Transverse colon (tissue), 4 donors: ENCODE measurements around the gene POR. TPM values are rescaled to one million over a fixed set of nuclear protein-coding genes. Genes with fewer than 3 reads are reported as not detected.

Experiments used
- DNase-seq: peaks from one replicate; pipeline ENCODE4 v3.0.0-alpha.2; 2019
- H3K27ac ChIP-seq, 4 donors: fragments of 200-600 bp; sonication (generic); 2 replicates each; pipeline ENCODE4 v1.5.1; 2016 to 2018; ENCODE audit warnings: inconsistent platforms in 4 of 4
- H3K27me3 ChIP-seq: fragments of 200-600 bp; sonication (generic); 2 replicates; pipeline ENCODE4 v1.5.1; 2017; ENCODE audit warnings: inconsistent platforms
- H3K36me3 ChIP-seq, 4 donors: fragments of 200-600 bp; sonication (generic); 2 replicates each; pipeline ENCODE4 v1.5.1; 2017 to 2019; ENCODE audit warnings: inconsistent platforms in 4 of 4
- H3K4me1 ChIP-seq, 4 donors: fragments of 200-600 bp; sonication (generic); 2 replicates each; pipeline ENCODE4 v1.5.1; 2017 to 2020; ENCODE audit warnings: inconsistent platforms in 4 of 4
- H3K4me3 ChIP-seq, 4 donors: fragments of 200-600 bp; sonication (generic); 1 replicate in 1 of 4; 2 replicates in 3 of 4; pipeline versions ENCODE4 v1.5.1 to v1.6.1; 2017 to 2019; ENCODE audit warnings: inconsistent platforms in 4 of 4
- H3K9me3 ChIP-seq, 2 donors: fragments of 200-600 bp; sonication (generic); 2 replicates each; pipeline ENCODE4 v1.5.1; 2017 to 2019; ENCODE audit warnings: inconsistent platforms in 2 of 2
- EP300 ChIP-seq: sonication (generic); formaldehyde crosslinking; IDR thresholded peaks from one replicate; pipeline ENCODE4 v1.6.1; 2017; ENCODE audit warnings: antibody characterized with exemption, low read depth
- POLR2A ChIP-seq: fragments of 450-650 bp; IDR thresholded peaks from one replicate; pipeline ENCODE4 v1.6.1; 2016; ENCODE audit warnings: antibody characterized with exemption, mild to moderate bottlenecking, moderate library complexity
- POLR2AphosphoS5 ChIP-seq, 3 donors: sonication (generic); formaldehyde crosslinking; IDR thresholded peaks; one replicate each; pipeline ENCODE4 v1.6.1; 2016; ENCODE audit warnings: antibody characterized with exemption in 3 of 3
- WGBS, 2 donors: methylation state at CpG; one replicate each; pipeline ENCODE4 v1.1.5; 2018; ENCODE audit warnings: low coverage in 1 of 2; 5-methylcytosine and 5-hydroxymethylcytosine counted together
- in situ Hi-C, 4 donors: fragments of 200-750 bp; cut with MboI; loops; one replicate each; pipeline versions ENCODE4 v1.15.0 to v1.15.1; 2017; ENCODE audit warnings: low sequenced_read_pairs in 3 of 4, low pct_ligation_motif_present in 1 of 4, low pct_unique_long_range_greater_than_20kb in 1 of 4
- intact Hi-C: fragments of 100-400 bp; cut with DNase I; formaldehyde crosslinking; loops from one replicate; pipeline ENCODE4 v1.15.1; 2023; ENCODE audit warnings: low total_unique reads
- total RNA-seq, 4 donors: library from RNA; depleted of rRNA; stranded (reverse); fragments of >200 nt; gene quantifications; one replicate each; pipeline ENCODE4 v1.1.0, GENCODE V29; 2016
- TF ChIP-seq, protein P1 (sequence below), 5 experiments: fragments of 200-600 bp in 3 of 5; fragments of 450-650 bp in 2 of 5; sonication (generic) in 3 of 5; IDR thresholded peaks; 1 replicate in 2 of 5; 2 replicates in 3 of 5; pipeline ENCODE4 v1.5.1; 2016 to 2017; ENCODE audit warnings: antibody characterized with exemption in 5 of 5, inconsistent platforms in 3 of 5, mild to moderate bottlenecking in 2 of 5, moderate library complexity in 1 of 5

POR gene
- total RNA-seq, 4 donors from 2014 or later = 95.9 to 200 (median 149) TPM

DNA sequence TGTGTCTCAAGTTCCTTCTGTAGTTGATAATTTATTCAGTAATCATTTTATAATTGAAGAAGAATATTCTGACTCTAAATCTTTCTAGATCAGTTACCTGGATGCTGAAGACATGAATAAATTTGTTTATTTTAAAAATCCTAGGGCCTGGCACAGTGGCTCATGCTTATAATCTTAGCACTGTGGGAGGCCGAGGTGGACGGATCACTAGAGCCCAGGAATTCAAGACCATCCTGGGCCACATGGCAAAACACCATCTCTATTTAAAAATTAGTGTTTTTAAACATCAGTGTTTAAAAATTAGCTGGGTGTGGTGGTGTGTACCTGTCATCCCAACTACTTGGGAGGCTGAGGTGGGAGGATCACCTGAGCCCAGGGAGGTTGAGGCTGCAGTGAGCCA, 9.3 kb downstream of the POR start:
- no peaks in the 10 kb centered on the region for H3K9me3 ChIP-seq
- no peak for TF ChIP-seq POLR2AphosphoS5 (IDR thresholded peaks at IDR 0.05)
- H3K4me1 ChIP-seq = peaks cover 0 to 17% (median 9%) of the 10 kb centered on the region in 4 donors
- no peaks in the 10 kb centered on the region for H3K27me3 ChIP-seq
- intact Hi-C loops (no loop called here), in situ Hi-C loops (no loop called here)
- no peaks in the 10 kb centered on the region for H3K36me3 ChIP-seq
- no peak overlapping the region for H3K4me3 ChIP-seq
- H3K27ac ChIP-seq = no peak overlapping the region
- DNase-seq = no peak
- 95% methylated on average over 2 of the region's 2 CpGs; no CpG with 5 or more reads in 1 of the 2 donors for WGBS, 2 donors

DNA sequence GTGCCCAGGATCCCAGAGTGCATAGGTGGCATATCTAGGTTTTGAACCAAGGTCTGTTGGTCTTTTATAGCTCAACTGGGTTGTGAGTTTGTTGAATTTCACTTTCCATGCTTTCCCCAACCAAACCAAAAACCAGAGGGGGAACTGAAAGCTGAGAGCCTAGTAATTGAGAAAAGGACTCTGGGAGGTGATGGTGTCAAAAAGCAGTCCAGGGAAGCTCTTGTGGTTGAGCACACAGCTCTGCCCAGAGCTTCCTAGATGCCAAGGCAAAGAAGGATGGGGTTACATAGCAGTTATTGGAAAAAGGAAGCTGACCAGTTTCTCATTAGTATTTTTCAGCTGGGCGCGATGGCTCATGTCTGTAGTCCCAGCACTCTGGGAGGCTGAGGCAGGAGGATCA, 9.9 kb downstream of the POR start:
- Histone ChIP-seq H3K27ac (no peak overlapping the region), H3K9me3 (no peaks in the 10 kb centered on the region), H3K36me3 (no peaks in the 10 kb centered on the region), H3K4me3 (no peak overlapping the region), H3K27me3 (no peaks in the 10 kb centered on the region), H3K4me1 (peaks cover 0 to 17% (median 9%) of the 10 kb centered on the region in 4 donors)
- WGBS, 2 donors = 93 to 100% methylated on average over 2 of the region's 2 CpGs
- intact Hi-C loops = no loop called here
- DNase-seq = no peak
- in situ Hi-C loops = no loop called here
- TF ChIP-seq, protein P1, sequence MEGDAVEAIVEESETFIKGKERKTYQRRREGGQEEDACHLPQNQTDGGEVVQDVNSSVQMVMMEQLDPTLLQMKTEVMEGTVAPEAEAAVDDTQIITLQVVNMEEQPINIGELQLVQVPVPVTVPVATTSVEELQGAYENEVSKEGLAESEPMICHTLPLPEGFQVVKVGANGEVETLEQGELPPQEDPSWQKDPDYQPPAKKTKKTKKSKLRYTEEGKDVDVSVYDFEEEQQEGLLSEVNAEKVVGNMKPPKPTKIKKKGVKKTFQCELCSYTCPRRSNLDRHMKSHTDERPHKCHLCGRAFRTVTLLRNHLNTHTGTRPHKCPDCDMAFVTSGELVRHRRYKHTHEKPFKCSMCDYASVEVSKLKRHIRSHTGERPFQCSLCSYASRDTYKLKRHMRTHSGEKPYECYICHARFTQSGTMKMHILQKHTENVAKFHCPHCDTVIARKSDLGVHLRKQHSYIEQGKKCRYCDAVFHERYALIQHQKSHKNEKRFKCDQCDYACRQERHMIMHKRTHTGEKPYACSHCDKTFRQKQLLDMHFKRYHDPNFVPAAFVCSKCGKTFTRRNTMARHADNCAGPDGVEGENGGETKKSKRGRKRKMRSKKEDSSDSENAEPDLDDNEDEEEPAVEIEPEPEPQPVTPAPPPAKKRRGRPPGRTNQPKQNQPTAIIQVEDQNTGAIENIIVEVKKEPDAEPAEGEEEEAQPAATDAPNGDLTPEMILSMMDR (IDR thresholded peaks at IDR 0.05) = no peak
- no peak for TF ChIP-seq EP300
- no peak for TF ChIP-seq POLR2A
- TF ChIP-seq POLR2AphosphoS5 (IDR thresholded peaks at IDR 0.05) = no peak

DNA sequence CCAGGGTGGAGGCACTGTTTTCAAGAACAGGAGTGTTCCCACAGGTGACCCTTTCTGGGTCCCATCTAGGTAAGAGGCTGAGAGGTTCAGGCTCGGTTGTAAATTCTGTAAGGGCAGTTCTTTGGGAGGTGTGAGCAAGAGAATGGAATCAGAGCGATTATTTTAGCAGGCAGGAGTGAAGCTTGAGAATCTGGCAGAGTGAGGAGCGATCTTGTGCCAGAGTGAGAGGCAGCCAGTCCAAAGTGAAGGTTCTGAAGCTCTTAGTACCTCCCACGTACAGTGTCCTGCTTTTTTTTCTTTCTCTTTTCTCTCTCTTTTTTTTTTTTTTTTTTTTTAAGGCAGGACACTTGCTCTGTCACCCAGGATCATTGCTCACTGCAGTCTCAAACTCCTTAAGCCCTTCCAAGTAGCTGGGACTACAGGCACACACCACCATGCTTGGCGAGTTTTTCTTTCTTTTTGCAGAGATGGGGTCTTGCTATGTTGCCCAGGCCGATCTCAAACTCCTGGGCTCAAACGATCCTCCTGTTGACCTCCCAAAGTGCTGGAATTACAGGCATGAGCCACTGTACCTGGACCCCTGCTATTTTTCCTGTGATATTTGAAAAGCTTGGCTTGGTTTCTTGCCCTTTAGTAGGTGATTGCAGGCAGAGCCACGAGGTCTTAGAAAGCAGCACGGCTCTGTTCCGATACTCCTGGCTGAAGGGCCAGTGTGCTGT, 10.9 kb downstream of the POR start:
- no peak overlapping the region for H3K27ac ChIP-seq
- WGBS, 2 donors = 91 to 93% methylated on average over 5 to 10 of the region's 10 CpGs
- H3K4me1 ChIP-seq = peaks cover 0 to 9% (median under 1%) of the 10 kb centered on the region in 4 donors
- no peaks in the 10 kb centered on the region for H3K9me3 ChIP-seq
- no peaks in the 10 kb centered on the region for H3K27me3 ChIP-seq
- H3K4me3 ChIP-seq = no peak overlapping the region
- H3K36me3 ChIP-seq = no peaks in the 10 kb centered on the region
- intact Hi-C loops (no loop called here), in situ Hi-C loops (no loop called here)
- DNase-seq = no peak
- TF ChIP-seq EP300 (no peak), POLR2AphosphoS5 (IDR thresholded peaks at IDR 0.05) (no peak), POLR2A (no peak)
- TF ChIP-seq, protein P1 (IDR thresholded peaks at IDR 0.05) = no peak

DNA sequence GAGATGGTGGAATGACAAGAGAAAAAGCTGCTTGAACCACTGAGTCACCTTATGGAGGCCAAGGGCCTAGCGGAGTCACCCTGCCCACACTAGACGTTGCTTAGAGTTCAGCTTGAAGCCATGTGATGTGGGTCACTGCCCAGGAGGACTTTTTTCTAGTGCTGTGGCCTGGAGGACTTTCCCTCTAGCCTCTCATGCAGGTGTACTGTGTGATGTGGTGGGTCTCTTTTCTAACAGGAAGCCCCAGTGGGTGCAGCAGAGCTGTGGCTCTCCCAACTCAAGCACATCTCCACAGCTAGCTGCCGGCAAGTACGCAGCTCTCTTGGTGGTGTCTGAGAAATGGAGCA, 13.6 kb downstream of the POR start:
- Histone ChIP-seq H3K4me1 (no peaks in the 10 kb centered on the region), H3K27me3 (no peaks in the 10 kb centered on the region), H3K4me3 (no peak overlapping the region), H3K9me3 (no peaks in the 10 kb centered on the region), H3K36me3 (no peaks in the 10 kb centered on the region), H3K27ac (no peak overlapping the region)
- 66% methylated on average over 4 of the region's 4 CpGs; no CpG with 5 or more reads in 1 of the 2 donors for WGBS, 2 donors
- no peak for DNase-seq
- intact Hi-C loops = no loop called here
- TF ChIP-seq, protein P1 (IDR thresholded peaks at IDR 0.05) = no peak
- in situ Hi-C loops = no loop called here

DNA sequence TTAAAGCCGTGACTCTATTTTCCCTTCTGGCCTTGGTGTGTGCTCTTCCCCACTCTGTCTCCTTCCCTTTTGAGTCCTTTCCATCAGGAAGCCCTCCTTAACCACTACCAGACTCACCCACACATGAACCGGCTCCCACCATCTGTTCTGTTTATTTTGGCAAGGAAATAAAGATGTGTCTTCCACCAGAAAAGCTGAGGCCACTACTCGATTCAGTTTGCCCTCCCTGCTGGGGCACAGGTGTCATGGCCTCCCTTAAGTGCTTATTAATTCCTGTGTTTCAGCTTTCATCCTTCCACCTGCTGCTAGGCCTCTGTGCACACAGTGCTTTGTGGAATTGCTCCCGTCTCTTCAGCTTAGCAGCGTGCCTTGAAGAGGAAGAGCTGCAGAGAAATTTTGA, 16.7 kb downstream of the POR start:
- WGBS, 2 donors = 57 to 100% methylated on average over 2 to 5 of the region's 5 CpGs
- Histone ChIP-seq H3K4me1 (peaks cover 0 to 5% (median 0%) of the 10 kb centered on the region in 4 donors), H3K4me3 (no peak overlapping the region), H3K36me3 (no peaks in the 10 kb centered on the region), H3K27me3 (no peaks in the 10 kb centered on the region), H3K27ac (no peak overlapping the region), H3K9me3 (no peaks in the 10 kb centered on the region)
- in situ Hi-C loops (no loop called here), intact Hi-C loops (no loop called here)
- DNase-seq = no peak
- TF ChIP-seq, protein P1 (IDR thresholded peaks at IDR 0.05) = no peak
- TF ChIP-seq POLR2AphosphoS5 (IDR thresholded peaks at IDR 0.05) (no peak), EP300 (no peak), POLR2A (no peak)
